Activated CD4-positive, alpha-beta T cell treated with anti-CD3 and anti-CD28 coated beads, Interleukin-2, amount 50 U/mL, for 4 hours (primary cell): Measurements from ENCODE around the gene CENPVL3.
"Not testable (repeated sequence)": the region's sequence is repeated elsewhere in the genome, so short reads cannot be mapped to it uniquely, and the experiment has no call there.

Experiments
- DNase-seq, 2 experiments: peaks; one replicate each; pipeline ENCODE4 v3.0.0-alpha.2; 2020

CENPVL3 gene

DNA sequence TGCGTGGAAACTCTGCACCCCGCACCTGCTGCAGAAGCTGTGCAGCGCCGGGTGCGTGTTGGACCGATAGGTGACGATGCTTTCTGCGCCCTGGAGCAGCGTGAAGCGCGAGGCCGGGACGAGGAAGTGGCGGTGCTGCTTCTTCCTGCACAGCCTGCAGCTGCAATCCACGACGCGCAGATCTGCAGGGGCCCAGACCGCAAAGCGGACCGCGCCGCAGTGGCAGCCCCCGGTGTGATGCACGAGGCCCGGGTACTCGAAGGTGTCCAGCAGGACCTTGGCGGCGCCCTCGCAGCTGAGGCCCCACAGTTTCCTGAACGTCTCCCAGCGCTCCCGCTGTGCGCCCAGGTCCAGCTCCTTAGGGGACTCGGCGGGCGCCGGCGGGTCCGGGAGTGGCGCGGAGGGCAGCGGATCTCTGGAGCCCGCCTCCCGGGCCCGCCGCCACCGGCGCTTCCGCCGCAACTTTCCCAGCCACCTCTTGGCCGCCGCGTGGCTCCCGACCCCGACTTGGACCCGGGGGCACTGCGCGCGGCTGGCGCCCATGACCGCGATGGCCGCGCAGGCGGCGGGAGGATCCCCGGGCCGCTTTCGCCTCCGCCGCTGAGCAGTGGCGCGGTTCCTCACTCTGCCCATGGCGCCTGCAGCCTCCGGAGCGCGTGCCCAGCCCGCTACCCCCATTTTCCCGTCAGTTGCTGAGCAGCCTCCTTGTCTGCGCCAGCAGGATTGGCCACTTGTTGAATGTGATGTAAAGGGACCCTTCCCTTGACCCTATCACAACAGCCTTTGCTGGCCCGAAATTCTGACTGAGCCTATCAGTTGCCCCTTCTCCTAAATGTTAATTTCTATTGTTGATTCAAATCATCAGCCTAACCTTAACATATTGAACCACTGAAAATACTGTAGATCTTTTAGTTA is at the start of gene CENPVL3:
TSS of gene CENPVL3 (minus strand) at position 672 of the 915 bp plus-strand sequence. CDS start at position 633, 39 bp downstream.
- not testable (repeated sequence) for DNase-seq

- DNase-seq = no peak
Observed at GRCh38 chrX:51665981-51666380, 47.3 kb upstream of the CENPVL3 start.

GRCh38 chrX:51643377-51643776 is 24.7 kb upstream of the CENPVL3 start:
- DNase-seq = no peak

DNA sequence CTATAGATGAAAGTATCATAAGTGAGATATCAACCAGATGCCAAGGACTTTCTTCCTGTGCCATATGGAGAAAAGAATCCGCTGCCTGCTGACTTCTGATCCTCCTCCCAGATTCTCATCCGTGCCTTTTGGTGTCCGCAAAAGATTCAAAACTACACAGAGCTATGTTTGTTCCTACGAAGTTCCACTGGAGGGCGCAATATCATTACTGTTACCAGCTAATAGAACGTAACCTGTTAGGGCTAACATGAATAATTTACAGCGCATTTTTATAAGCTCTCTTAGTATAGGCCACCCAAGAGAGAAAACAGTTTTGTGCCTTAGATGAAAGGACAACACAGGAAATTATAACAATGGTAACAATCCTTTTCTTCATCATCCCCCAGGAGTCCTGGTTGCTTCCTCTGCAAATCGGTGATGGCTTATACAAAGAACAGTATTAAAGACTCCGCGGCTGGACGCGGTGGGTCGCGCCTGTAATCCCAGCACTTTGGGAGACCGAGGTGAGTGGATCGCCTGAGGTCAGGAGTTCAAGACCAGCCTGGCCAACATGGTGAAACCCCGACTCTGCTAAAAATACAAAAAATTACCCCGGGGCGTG is 22.8 kb upstream of the CENPVL3 start:
- no peak for DNase-seq

DNA sequence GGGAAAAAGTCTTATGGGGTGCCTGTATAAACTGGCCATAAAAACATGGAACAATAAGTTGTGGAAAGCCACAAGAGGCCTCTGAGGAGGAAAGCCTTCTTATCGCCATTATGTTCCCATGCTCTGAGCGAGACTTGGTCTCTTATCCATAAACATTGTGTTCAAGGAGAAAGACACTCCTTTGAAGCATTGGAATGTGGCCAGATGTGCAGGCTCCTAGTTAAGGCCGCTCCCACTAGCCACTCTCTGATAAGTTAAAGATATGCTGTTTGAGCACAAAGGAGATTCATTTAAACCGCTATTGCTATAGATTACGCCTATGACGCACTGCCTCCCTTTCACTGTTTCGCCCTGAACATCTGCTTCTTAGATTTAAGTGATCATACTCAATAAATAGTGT is 17.8 kb upstream of the CENPVL3 start:
- DNase-seq = not testable (repeated sequence)

GRCh38 chrX:51614353-51615012 is 4.2 kb downstream of the CENPVL3 start:
- DNase-seq = no peak

DNA sequence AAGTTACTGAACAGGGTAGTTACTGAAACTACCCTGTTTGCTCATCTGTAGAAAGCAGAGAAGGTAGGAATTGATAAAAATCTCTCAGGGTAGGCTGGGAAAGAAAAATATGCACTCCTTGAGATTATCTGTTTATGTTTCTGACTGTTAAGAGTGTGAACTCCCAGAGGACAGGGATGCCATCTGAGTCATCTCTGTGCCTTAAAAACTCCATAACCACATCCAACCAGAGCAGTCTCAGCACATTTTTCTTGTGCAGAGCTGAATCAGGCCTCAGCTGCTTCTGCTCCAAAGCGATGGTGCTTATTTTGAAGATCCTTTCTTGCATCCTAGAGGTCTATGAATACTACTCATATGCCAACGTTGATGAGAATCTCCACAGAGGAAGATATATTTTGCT is 9.9 kb downstream of the CENPVL3 start:
- DNase-seq = no peak

GRCh38 chrX:51608126-51608525 is 10.6 kb downstream of the CENPVL3 start:
- no peak for DNase-seq

- DNase-seq = no peak
Observed at GRCh38 chrX:51606446-51606845, 12.3 kb downstream of the CENPVL3 start.

GRCh38 chrX:51598899-51599298 is 19.8 kb downstream of the CENPVL3 start:
- no peak for DNase-seq

DNA sequence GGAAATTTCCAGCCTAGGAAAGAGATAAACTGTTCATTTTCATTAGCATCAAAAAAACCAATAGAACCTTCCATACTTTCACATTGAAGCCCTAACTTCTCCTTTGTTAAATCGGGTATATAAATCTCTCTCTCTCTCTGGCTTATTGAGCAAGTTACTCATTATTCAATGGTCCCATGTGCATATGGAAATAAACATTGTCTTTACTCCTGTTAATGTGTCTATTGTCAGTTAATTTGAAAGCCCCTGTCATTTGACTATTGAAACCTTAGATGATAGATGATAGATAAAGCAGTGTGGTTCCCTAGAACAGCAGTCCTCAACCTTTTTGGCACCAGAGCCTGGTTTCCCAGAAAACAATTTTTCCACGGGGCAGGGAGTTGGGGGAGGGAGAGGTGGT is 46.8 kb downstream of the CENPVL3 start:
- DNase-seq = no peak

DNA sequence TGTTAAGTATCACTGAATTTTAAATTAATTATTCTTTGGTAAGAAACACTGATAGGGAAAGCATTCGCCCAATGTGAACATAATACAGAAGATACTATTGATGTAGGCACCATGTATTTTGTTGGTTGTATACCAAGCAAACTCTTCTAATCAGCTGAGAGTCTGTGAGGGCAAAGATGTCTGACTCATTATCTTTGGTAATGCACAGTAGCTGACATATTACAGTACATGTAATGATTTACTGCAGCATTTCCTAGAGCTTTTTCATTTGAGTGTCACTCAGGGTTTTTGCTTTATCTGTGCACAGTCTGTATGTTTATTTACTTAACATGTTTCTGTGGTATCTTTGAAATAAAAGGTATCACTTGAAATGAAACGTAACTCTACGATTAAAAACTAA is 49.2 kb downstream of the CENPVL3 start:
- DNase-seq = no peak

GRCh38 chrX:51568586-51568985 is 50.1 kb downstream of the CENPVL3 start:
- DNase-seq = no peak
